Keratinocyte (primary cell): ENCODE data around the gene IGFBP5. TPM values are rescaled to one million over a fixed set of nuclear protein-coding genes. Genes with fewer than 3 reads are reported as not detected.

Source experiments
- DNase-seq: peaks from one replicate; pipeline ENCODE4 v3.0.0-alpha.2; 2011; ENCODE audit warnings: low read depth, missing footprints, low spot score
- FAIRE-seq: peaks from 2 replicates; lab custom pipeline; 2011; peaks lifted over from hg19 to GRCh38; lab: Jason Lieb, UNC
- H2AFZ ChIP-seq: 2 replicates; pipeline ENCODE4 v1.6.0; 2012; ENCODE audit warnings: low read length, control low read depth, inconsistent platforms; ENCODE audit not compliant: control insufficient read depth
- H3K27ac ChIP-seq: 2 replicates; pipeline ENCODE4 v1.5.1; 2011; ENCODE audit warnings: low read length; ENCODE audit not compliant: control insufficient read depth, insufficient read depth
- H3K27me3 ChIP-seq: 3 replicates; pipeline ENCODE4 v1.6.0; 2011; ENCODE audit warnings: low read length; ENCODE audit not compliant: control insufficient read depth, insufficient read depth; ENCODE audit errors: extremely low read depth
- H3K36me3 ChIP-seq, 2 experiments: 2 replicates in 1 of 2; 3 replicates in 1 of 2; pipeline ENCODE4 v1.5.1; 2011; ENCODE audit warnings: low read length in 2 of 2, mild to moderate bottlenecking in 1 of 2; ENCODE audit not compliant: control insufficient read depth in 2 of 2, insufficient read depth in 2 of 2; ENCODE audit errors: extremely low read depth in 1 of 2
- H3K4me1 ChIP-seq: 3 replicates; pipeline ENCODE4 v1.5.1; 2011; ENCODE audit warnings: low read length; ENCODE audit not compliant: control insufficient read depth, insufficient read depth; ENCODE audit errors: extremely low read depth
- H3K4me2 ChIP-seq: 3 replicates; pipeline ENCODE4 v1.6.0; 2011; ENCODE audit warnings: low read depth, low read length; ENCODE audit not compliant: control insufficient read depth, insufficient read depth; ENCODE audit errors: extremely low read depth
- H3K4me3 ChIP-seq, 3 experiments: fragments of 200-600 bp in 1 of 3; sonication (generic) in 1 of 3; 2 replicates in 2 of 3; 3 replicates in 1 of 3; pipeline ENCODE4 v1.5.1; 2011 to 2016; ENCODE audit warnings: low read length in 3 of 3, mild to moderate bottlenecking in 3 of 3, control low read depth in 2 of 3, inconsistent platforms in 1 of 3, low read depth in 1 of 3, mixed read lengths in 1 of 3, mixed run types in 1 of 3, moderate library complexity in 1 of 3; ENCODE audit not compliant: control insufficient read depth in 2 of 3, insufficient read depth in 2 of 3; ENCODE audit errors: extremely low read depth in 1 of 3
- H3K79me2 ChIP-seq: 2 replicates; pipeline ENCODE4 v1.6.0; 2012; ENCODE audit warnings: low read length; ENCODE audit not compliant: control insufficient read depth, insufficient read depth
- H3K9ac ChIP-seq: 3 replicates; pipeline ENCODE4 v1.6.0; 2011; ENCODE audit warnings: low read length; ENCODE audit not compliant: control insufficient read depth, insufficient read depth; ENCODE audit errors: extremely low read depth
- H3K9me1 ChIP-seq: 3 replicates; pipeline ENCODE4 v1.6.0; 2011; ENCODE audit warnings: low read length; ENCODE audit not compliant: control insufficient read depth, insufficient read depth; ENCODE audit errors: extremely low read depth
- H3K9me3 ChIP-seq: 2 replicates; pipeline ENCODE4 v1.5.1; 2012; ENCODE audit warnings: low read depth, low read length; ENCODE audit not compliant: control insufficient read depth
- H4K20me1 ChIP-seq: 3 replicates; pipeline ENCODE4 v1.6.0; 2011; ENCODE audit warnings: low read length; ENCODE audit not compliant: control insufficient read depth, insufficient read depth; ENCODE audit errors: extremely low read depth
- EZH2 ChIP-seq: IDR thresholded peaks from one replicate; pipeline ENCODE4 v1.6.1; 2012; ENCODE audit warnings: inconsistent platforms, mild to moderate bottlenecking, low read length, moderate library complexity
- dilution Hi-C: fragments of 300-500 bp; cut with MboI; formaldehyde crosslinking; loops from one replicate; pipeline ENCODE4 v1.7.0; 2020; ENCODE audit warnings: low sequenced_read_pairs; ENCODE audit not compliant: extremely low pct_ligation_motif_present
- polyA plus RNA-seq, 5 experiments: library from polyadenylated mRNA; depleted of rRNA in 3 of 5; stranded (reverse) in 3 of 5; stranded (forward) in 1 of 5; unstranded in 1 of 5; fragments of >200 nt; gene quantifications; 1 replicate in 1 of 5; 2 replicates in 3 of 5; 3 replicates in 1 of 5; pipeline versions ENCODE4 v1.2.1 to v1.2.3, GENCODE V29; 2011 to 2012; ENCODE audit warnings: missing spikeins in 2 of 5, low read depth in 1 of 5, low replicate concordance in 1 of 5
- TF ChIP-seq, protein P1 (sequence below), 3 experiments: IDR thresholded peaks in 1 of 3; conservative IDR thresholded peaks in 1 of 3; optimal IDR thresholded peaks in 1 of 3; 2 replicates in 2 of 3; 3 replicates in 1 of 3; pipeline versions ENCODE3 to v1.5.1; 2011; ENCODE audit warnings: low read length in 3 of 3, mild to moderate bottlenecking in 3 of 3, moderate library complexity in 2 of 3, control low read depth in 1 of 3, inconsistent platforms in 1 of 3; ENCODE audit not compliant: insufficient read depth in 2 of 3; ENCODE audit errors: extremely low read depth in 1 of 3

Gene IGFBP5
- polyA plus RNA-seq, 1 donor (not counting 4 experiments of a cell fraction or from before 2014, with no cell fraction given), result 1.1 TPM

DNA sequence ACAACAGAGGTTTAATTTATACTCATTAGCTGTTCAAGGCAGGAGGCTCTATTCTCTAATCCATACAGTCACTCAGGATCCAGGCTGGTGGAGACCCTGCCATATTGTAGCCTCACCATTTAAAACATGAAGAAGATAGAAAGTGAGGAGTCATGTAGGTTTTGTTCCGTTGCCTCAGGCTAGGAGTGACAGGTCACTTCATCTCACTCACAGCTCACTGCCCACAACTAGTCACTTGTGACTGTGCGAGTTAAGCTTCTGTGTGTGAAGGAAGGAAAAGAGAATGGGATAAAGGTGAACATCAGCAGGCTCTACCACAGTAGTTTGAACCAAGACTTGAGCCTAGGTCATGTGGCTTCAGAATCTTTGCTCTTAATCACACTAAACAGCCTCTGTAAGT lies 71.1 kb downstream of the IGFBP5 start:
- FAIRE-seq, result no peak
- H4K20me1 ChIP-seq, result no peaks in the 10 kb centered on the region
- H3K9me3 ChIP-seq, result no peaks in the 10 kb centered on the region
- H3K79me2 ChIP-seq, result no peaks in the 10 kb centered on the region
- no peak overlapping the region for H2AFZ ChIP-seq
- H3K9ac ChIP-seq, result no peak overlapping the region
- no peak overlapping the region for H3K27ac ChIP-seq
- dilution Hi-C loops, result no loop called here
- no peak overlapping the region for H3K4me2 ChIP-seq
- no peaks in the 10 kb centered on the region for H3K36me3 ChIP-seq
- H3K4me3 ChIP-seq, result no peak overlapping the region
- no peaks in the 10 kb centered on the region for H3K9me1 ChIP-seq
- TF ChIP-seq, protein P1, sequence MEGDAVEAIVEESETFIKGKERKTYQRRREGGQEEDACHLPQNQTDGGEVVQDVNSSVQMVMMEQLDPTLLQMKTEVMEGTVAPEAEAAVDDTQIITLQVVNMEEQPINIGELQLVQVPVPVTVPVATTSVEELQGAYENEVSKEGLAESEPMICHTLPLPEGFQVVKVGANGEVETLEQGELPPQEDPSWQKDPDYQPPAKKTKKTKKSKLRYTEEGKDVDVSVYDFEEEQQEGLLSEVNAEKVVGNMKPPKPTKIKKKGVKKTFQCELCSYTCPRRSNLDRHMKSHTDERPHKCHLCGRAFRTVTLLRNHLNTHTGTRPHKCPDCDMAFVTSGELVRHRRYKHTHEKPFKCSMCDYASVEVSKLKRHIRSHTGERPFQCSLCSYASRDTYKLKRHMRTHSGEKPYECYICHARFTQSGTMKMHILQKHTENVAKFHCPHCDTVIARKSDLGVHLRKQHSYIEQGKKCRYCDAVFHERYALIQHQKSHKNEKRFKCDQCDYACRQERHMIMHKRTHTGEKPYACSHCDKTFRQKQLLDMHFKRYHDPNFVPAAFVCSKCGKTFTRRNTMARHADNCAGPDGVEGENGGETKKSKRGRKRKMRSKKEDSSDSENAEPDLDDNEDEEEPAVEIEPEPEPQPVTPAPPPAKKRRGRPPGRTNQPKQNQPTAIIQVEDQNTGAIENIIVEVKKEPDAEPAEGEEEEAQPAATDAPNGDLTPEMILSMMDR (optimal IDR thresholded peaks at IDR 0.05 in 1 of 3, IDR thresholded peaks at IDR 0.05 in 1 of 3, conservative IDR thresholded peaks at IDR 0.05 in 1 of 3; ENCODE audit: extremely low read depth in 1 of 3, insufficient read depth in 2 of 3, low read length in 3 of 3), result no peak
- no peak for TF ChIP-seq EZH2
- H3K4me1 ChIP-seq, result peaks cover 1% of the 10 kb centered on the region
- peaks cover 5% of the 10 kb centered on the region for H3K27me3 ChIP-seq
- DNase-seq, result no peak

DNA sequence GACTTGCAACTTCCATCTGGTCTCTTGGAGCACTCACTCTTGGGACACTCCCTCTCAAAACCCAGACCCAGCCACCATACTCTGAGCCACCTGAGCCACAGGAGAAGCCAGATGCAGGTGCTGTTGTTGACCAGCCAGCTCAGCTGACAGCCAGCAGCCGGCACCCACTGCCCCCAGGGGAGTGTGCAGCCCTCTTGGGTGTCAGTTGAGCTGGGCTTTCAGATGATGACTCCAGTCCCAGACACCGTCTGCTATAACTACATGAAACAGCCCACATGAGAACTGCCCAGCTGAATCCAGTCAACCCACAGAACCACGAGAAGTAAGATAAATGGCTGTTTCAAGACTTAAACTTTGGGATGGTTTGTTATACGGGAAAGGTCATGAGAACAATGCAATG lies 72.8 kb downstream of the IGFBP5 start:
- dilution Hi-C loops, result no loop called here
- DNase-seq, result no peak
- no peak for TF ChIP-seq EZH2
- TF ChIP-seq, protein P1 (optimal IDR thresholded peaks at IDR 0.05 in 1 of 3, IDR thresholded peaks at IDR 0.05 in 1 of 3, conservative IDR thresholded peaks at IDR 0.05 in 1 of 3; ENCODE audit: extremely low read depth in 1 of 3, insufficient read depth in 2 of 3, low read length in 3 of 3), result no peak
- no peaks in the 10 kb centered on the region for H3K9me1 ChIP-seq
- no peak overlapping the region for H3K9ac ChIP-seq
- no peaks in the 10 kb centered on the region for H3K9me3 ChIP-seq
- FAIRE-seq, result no peak
- H3K79me2 ChIP-seq, result no peaks in the 10 kb centered on the region
- H3K4me3 ChIP-seq, result no peak overlapping the region
- H3K4me2 ChIP-seq, result no peak overlapping the region
- H3K27ac ChIP-seq, result no peak overlapping the region
- H3K4me1 ChIP-seq, result peaks cover 4% of the 10 kb centered on the region
- H3K36me3 ChIP-seq, result no peaks in the 10 kb centered on the region
- H2AFZ ChIP-seq, result no peak overlapping the region
- peaks cover 5% of the 10 kb centered on the region for H3K27me3 ChIP-seq
- H4K20me1 ChIP-seq, result no peaks in the 10 kb centered on the region

Other genes starting within 250 kb of the IGFBP5 start
- gene RPL37A, start 196.7 kb downstream of the IGFBP5 start, polyA plus RNA-seq, result 1,858 to 4,257 TPM (median 3,899 TPM) in 3 replicates
- 3.9 to 47.0 TPM (median 10.2 TPM) in 3 replicates for gene IGFBP2, start 62.1 kb downstream of the IGFBP5 start, polyA plus RNA-seq
- gene TNP1, start 164.5 kb upstream of the IGFBP5 start, polyA plus RNA-seq, result not detected in 3 replicates